HG02798 (cell line): ENCODE data around the gene SLC9A5.

Experiments
- ATAC-seq: cut with Tn5 transposase; IDR thresholded peaks from one replicate; pipeline ENCODE4 v1.9.1; 2021; ENCODE audit warnings: mild to moderate bottlenecking; ENCODE audit not compliant: unreplicated experiment, poor library complexity

SLC9A5 gene

DNA sequence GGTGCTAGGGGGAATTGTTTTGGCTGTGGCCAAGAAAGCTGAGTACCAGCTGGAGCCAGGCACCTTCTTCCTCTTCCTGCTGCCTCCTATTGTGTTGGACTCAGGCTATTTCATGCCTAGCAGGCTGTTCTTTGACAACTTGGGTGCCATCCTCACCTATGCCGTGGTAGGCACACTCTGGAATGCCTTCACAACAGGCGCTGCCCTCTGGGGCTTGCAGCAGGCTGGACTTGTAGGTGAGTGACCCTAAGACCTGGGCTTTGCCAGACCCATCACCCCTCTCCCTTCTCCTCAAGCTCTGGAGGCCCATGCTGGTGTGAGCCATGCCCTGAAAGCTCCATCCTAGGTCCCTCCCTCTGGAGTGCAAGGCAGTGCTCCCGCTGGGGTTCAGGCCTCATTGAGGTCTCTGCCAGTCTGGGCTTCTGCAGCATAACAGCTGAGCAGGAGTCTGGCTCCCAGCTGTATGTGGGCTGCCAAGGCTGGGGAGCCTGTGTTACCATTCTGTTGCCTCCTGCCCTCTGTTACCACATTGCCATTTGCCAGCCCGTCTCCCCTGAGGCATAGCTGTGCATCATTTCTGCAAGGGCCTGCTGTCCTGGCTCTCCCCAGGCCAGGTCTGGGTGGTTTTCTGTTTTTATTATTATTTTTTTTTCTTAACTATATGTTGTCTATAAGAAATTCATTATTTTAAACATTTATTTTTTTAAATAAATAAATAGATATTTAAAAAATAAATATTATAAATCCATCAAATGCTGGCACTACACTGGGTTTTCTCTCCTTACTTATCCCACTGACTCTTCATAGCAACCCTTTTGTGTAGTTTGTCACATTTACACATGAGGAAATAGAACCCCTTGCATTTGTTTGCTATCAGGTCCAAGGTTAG, 4.1 kb downstream of the SLC9A5 start:
- ATAC-seq: no peak

DNA sequence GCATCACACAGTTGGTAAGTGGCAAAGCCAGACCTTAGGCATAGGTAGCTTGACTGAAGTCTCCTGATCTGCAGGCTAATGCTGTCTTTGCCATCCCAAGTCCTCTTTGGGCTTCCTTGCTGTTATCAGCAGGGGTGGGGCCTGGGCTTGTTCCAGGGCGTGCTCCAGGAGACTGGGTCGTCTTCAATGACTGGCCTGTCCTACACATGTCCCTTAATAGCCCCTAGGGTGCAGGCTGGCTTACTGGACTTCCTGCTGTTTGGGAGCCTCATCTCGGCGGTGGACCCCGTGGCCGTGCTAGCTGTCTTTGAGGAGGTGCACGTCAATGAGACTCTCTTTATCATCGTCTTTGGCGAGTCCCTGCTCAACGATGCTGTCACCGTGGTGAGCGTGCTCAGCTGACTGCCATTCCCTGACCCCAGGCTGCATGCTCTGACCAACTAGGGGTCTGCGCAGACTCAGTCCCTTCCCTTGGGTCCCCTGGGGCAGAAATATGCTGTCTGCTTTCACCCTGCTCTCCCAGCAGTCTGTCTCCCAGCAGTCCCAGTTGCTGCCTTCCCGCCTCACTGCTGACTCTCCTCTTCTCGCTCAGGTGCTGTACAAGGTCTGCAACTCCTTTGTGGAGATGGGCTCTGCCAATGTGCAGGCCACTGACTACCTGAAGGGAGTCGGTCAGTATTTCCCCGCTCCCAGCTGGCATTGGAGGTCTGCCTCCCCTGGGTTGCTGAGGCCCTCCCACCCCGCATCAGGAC, 6.2 kb downstream of the SLC9A5 start:
- no peak for ATAC-seq

- no peak for ATAC-seq
These were observed 6.9 kb downstream of the SLC9A5 start for GRCh38 chr16:67255553-67256221.

GRCh38 chr16:67256701-67257230, 8.0 kb downstream of the SLC9A5 start:
- ATAC-seq: no peak

DNA sequence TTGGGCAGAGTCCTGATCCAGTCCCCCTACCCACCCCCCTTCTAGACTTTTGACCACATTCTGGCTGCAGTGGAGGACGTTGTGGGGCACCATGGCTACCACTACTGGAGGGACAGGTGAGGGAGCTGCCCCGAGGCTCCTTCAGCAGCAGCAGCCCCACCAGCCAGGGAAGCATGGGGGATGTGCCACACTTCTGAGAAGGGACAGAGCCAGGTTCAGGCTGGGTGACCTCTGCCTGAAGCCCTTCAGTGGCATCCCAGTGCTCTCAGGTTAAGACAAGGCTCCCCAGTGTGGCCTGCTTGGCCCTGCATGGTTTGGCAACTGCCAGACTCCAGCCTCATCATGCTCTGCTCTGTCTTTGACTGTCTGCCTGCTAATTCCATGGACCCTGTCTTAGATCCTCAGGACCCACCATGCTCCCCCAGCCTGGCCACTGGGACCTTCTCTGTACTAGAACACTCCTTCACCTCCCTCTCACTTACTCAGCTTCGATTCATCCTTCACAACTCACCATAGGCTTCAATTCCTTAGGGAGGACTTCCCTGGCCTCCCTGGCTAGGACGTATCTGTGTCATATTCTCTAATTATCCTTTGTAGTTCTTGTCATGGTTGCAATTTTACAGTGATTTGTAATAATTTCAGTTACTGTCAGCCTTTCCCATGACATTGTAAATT, 8.8 kb downstream of the SLC9A5 start:
- no peak for ATAC-seq

DNA sequence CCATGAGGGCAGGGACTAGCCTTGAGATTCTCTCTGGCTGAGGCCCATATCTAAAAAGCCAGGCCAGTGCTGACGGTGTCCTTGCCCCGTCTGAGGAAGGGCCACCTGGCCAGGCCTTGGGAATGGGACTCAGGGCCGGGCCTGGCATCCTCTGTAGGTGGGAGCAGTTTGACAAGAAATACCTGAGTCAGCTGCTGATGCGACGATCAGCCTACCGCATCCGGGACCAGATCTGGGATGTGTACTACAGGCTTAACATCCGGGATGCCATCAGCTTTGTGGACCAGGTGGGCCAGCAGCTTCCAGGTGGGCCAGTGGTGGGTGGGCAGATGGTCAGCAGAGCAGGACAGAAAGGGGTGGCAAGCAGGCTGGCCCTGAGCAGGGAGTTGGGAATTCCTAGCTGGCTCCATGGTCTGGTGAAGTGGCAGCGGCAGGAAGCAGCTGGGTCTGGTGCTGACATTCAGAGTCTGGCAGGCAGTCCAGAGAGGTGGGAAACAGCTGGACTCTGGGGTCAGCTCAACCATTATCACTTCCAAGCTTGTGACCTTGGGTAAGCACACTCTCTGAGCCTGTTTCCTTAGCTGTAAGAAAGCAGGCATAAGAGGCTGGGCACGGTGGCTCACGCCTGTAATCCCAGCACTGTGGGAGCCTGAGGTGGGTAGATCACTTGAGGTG, 9.5 kb downstream of the SLC9A5 start:
- no peak for ATAC-seq

- ATAC-seq: no peak
These were observed 10.9 kb downstream of the SLC9A5 start for GRCh38 chr16:67259705-67260104.

GRCh38 chr16:67260426-67261063, 11.8 kb downstream of the SLC9A5 start:
- no peak for ATAC-seq

- no peak for ATAC-seq
These were observed 14.4 kb downstream of the SLC9A5 start for GRCh38 chr16:67263201-67263600.

- ATAC-seq: no peak
These were observed 15.5 kb downstream of the SLC9A5 start for GRCh38 chr16:67264277-67264676.

GRCh38 chr16:67264866-67265265, 16.1 kb downstream of the SLC9A5 start:
- ATAC-seq: no peak

GRCh38 chr16:67265834-67266233, 17.1 kb downstream of the SLC9A5 start:
- no peak for ATAC-seq

- ATAC-seq: no peak
These were observed 19.4 kb downstream of the SLC9A5 start for GRCh38 chr16:67268136-67268579.

DNA sequence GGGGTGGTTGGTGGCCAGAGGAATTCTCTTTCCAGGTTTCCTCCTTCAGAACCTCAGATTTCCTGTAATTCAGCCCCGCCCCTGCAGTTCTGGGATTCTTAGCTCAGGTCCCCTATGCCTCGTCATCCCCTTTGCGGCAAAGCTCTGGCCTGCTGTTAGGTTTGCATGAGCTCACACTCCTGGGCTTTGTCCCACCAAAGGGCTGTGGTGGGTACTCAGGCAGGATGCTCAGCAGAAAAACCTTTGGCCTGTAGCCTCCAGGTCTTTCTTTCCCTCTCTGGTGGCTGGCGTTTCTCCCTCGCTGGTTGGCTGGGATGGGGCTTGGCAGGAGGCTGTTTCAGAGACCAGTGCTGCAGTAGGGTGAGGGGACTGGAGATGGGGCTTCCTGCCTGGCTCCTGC, 21.0 kb downstream of the SLC9A5 start:
- no peak for ATAC-seq

DNA sequence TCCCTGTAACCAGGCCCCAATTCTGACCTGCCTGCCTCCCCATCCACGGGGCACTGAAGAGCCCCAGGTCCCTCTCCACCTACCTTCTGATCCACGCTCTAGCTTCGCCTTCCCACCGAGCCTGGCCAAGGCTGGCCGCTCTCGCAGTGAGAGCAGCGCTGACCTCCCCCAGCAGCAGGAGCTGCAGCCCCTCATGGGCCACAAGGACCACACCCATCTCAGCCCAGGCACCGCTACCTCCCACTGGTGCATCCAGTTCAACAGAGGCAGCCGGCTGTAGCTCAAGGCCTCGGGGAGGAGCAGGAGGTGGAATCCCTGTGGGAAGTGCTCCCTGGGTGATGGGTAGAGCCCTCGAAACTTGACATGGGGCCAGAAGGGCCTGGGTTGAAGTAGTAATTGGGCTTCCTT, 22.2 kb downstream of the SLC9A5 start:
- no peak for ATAC-seq

DNA sequence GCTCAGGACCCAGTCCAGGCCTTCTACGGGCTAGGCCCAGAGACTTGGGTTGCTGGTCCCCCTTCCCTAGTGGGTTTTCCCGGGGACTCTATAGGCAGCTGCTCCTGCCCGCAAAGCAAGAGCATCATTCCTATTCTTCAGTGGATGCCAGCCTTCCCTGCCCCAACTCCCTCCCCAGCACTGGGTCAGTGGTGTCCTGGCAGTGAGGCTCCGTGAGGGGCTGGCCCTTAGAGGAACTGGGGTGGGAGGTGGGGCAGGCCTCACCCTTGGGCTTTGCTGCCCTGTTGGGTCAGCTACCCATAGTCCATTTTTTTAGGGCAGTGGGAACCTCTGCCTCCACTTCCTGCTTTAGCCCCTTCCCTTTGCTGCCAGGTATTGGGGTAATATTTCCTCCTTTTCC, 22.7 kb downstream of the SLC9A5 start:
- no peak for ATAC-seq

- ATAC-seq: no peak
These were observed 26.5 kb downstream of the SLC9A5 start for GRCh38 chr16:67275321-67275720.

DNA sequence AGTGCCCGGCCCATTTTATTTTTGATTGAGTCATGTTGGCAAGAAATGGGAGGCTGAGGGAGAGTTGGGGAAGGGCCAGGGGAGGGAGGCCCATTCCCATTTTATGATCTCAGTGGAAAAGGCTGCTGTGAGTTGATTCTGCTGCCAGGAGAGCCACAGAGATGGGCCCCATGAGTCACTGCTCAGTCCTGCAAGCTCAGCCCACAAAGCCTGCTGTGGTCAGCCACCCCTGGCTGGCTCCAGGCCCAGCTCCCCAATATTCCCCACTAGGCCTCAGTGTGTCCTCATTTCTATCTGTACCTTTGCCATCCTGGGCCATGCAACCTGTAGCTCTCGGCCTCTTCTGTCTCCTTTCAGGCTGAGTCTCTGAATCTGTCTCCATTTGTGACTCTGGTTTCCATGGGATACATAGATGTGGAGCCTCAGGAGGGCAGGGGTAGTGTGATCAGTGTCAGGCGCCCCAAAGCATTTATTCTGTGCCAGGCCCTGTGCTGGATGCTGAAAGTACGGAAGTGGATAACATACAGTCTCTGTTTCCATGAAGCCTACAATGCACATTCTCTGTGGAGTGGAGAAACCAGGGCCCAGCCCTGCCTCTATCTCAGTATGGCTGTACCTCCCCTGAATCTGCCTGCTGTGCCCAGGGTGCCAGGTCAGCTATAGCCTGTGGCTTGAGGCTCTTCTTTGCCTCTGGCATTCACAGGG, 28.7 kb downstream of the SLC9A5 start:
- no peak for ATAC-seq
